ENCODE data around the gene CHIC2.

GRCh38 chr4:54077812-54078211, 13.4 kb upstream of the CHIC2 start:
- TF ChIP-seq CTCF (conservative IDR thresholded peaks at IDR 0.05 in 1 of 2, IDR thresholded peaks at IDR 0.05 in 1 of 2; ENCODE audit: low read depth in 1 of 2, low read length in 2 of 2) (no peak), EZH2 (IDR thresholded peaks at IDR 0.05; ENCODE audit: low read length, missing control alignments) (no peak)

Measured in fibroblast of lung (primary cell).